ENCODE results near the gene SLC45A1.

GRCh38 chr1:8273036-8273435 is 44.9 kb upstream of the SLC45A1 start:
- no peak for TF ChIP-seq CTCF (IDR thresholded peaks at IDR 0.05)
- TF ChIP-seq POLR2A (IDR thresholded peaks at IDR 0.05) = no peak

Measured in heart left ventricle (tissue), 13 donors.